Sciatic nerve (tissue), 2 donors: ENCODE measurements around the gene NR1I2. TPM values are rescaled to one million over a fixed set of nuclear protein-coding genes. Genes with fewer than 3 reads are reported as not detected.

Source experiments
- ATAC-seq: fragments of 200-7000 bp; cut with Tn5 transposase; one replicate; pipeline ENCODE4 v1.9.1; 2020; ENCODE audit warnings: mild to moderate bottlenecking, moderate library complexity
- DNase-seq: peaks from one replicate; pipeline ENCODE4 v3.0.0-alpha.2; 2020; ENCODE audit warnings: low spot score
- intact Hi-C: fragments of 100-400 bp; cut with DNase I; formaldehyde crosslinking; loops from one replicate; pipeline ENCODE4 v1.14.2; 2022
- total RNA-seq: library from RNA; stranded (reverse); fragmentation: NEBNext Ultra II Directional; extraction: Animal tissue kit (Norgen Biotek cat#: 25700); gene quantifications from one replicate; pipeline ENCODE4 v1.2.1, GENCODE V29; 2021
- donor health status: DM: no; HTN: no; CAD: no.
- donor health status: DM: no; HTN: no; CAD: no.

NR1I2 gene
- total RNA-seq, 1 donor from 2014 or later = not detected

- DNase-seq = no peak
- no peak for ATAC-seq
- intact Hi-C loops = no loop called here
Measured at GRCh38 chr3:119812491-119813058, 30.7 kb downstream of the NR1I2 start.

- ATAC-seq (peak; percentile 26), DNase-seq (no peak)
- intact Hi-C loops = no loop called here
Measured at GRCh38 chr3:119815716-119816115, 33.8 kb downstream of the NR1I2 start.

GRCh38 chr3:119817071-119817470 is 35.2 kb downstream of the NR1I2 start:
- intact Hi-C loops = no loop called here
- ATAC-seq (no peak), DNase-seq (no peak)

DNA sequence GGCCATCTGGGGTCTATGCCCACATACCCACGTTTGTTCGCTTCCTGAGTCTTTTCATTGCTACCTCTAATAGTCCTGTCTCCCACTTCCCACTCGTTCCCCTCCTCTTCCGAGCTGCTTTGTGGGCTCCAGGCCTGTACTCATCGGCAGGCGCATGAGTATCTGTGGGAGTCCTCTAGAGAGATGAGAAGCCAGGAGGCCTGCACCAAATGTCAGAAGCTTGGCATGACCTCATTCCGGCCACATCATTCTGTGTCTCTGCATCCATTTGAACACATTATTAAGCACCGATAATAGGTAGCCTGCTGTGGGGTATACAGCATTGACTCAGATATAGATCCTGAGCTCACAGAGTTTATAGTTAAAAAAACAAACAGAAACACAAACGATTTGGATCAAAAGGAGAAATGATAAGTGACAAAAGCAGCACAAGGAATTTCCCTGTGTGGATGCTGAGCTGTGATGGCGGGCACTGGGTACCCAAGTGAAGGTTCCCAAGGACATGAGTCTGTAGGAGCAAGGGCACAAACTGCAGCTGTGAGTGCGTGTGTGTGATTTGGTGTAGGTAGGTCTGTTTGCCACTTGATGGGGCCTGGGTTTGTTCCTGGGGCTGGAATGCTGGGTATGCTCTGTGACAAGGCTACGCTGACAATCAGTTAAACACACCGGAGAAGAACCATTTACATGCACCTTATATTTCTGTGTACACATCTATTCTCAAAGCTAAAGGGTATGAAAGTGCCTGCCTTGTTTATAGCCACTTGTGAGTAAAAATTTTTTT is 35.9 kb downstream of the NR1I2 start:
- no peak for ATAC-seq
- intact Hi-C loops = no loop called here
- DNase-seq = no peak

GRCh38 chr3:119818937-119819336 is 37.0 kb downstream of the NR1I2 start:
- no peak for ATAC-seq
- intact Hi-C loops = no loop called here
- DNase-seq = no peak

DNA sequence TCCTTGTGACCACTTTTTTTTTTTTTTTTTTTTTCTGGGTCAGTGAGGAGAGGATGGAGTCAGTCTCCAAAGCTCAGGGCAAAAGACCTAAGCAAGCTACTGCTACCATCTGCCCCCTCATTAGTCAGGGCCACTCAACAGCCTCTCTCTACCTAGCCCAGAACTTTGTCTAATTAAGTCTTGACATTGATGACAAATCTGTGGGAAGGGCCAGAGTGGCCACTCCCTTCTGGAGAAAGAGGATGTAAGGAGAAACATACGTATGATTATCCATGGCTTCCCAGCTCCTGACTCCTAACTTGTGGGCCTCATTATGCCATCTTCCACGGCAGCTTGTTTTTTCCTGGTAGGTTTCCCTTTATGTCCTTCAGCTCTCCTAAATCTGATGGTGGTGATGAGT is 37.9 kb downstream of the NR1I2 start:
- DNase-seq (no peak), ATAC-seq (no peak)
- intact Hi-C loops = no loop called here

DNA sequence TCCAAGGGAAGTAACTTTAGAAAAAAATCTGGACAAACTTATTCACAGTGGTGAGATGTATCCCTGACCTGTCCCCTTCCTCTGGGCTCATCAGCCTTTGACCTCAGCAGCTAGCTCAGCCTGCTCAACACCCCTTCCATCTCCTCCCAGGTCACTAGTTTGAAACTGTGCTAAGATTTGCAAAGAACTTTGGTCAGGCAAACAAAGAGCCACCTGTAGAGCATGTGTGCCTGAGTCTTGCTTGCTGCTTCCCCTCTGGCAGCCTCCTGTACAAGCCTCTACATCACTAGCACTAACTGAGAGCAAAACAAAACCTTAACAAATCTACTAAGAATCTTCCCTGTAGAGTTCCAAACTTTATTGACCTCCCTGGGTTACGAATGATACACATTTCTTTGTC is 43.9 kb downstream of the NR1I2 start:
- intact Hi-C loops = no loop called here
- no peak for DNase-seq
- ATAC-seq = no peak

DNA sequence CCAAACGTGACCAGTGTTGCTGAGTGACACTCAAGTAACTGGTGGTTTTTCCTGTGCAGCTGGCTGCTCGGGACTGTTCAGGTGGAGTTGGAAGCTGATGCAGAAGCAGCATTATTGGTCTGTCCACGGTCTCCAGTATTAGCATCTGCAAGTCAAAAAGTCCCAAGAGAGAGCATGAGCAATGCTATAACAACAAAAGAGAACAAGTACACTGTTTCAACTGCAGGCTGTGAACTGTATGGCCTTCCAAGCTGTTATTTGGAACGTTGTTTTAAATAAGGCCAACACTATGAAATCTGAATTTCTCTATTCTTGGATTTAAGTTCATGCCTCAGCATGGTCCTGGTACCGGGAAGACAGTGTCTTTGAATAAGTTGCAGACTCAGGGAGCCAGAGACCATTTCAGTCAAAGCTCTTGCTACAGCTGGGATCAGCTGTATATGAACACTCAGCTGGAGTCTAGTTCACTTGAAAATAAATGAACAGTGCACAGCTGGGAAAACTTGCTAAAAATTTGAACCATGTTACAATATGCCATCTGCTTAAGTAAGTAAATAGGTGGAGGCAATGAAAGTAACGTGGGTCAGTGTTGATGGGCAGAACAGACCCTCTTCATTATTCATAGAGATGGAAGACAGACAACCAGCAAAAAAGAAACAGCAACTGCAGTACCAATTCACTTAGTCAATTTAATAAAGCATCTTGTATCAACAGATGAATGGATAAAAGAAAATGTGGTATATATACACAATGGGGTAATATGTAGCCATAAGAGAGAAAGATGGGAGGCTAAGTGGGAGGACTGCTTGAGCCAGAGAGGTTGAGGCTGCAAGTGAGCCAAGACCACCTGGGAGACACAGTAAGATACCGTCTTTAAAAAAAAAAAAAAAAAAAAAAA is 45.1 kb downstream of the NR1I2 start:
- no peak for DNase-seq
- intact Hi-C loops = no loop called here
- peak; percentile 83 for ATAC-seq

DNA sequence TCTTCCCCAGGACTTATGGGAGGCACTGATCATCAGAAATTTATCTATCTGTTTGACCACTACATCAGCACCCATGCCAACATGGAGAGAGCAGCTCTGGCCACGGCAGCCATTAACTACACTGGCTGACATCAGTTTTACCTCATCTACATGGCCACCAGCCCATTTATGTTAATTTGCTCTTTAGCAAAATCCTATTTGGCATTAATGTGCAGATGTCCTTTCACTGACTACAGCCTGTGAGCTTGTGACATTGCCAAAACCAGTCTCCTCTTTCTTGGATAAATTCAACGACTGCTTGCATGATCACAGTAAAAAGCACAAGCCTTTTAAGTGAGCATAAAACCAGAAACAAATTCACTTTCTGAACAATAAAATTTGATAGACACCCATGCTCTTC is 47.5 kb downstream of the NR1I2 start:
- intact Hi-C loops = no loop called here
- no peak for ATAC-seq
- no peak for DNase-seq

GRCh38 chr3:119831022-119831421 is 49.1 kb downstream of the NR1I2 start:
- intact Hi-C loops = no loop called here
- DNase-seq (no peak), ATAC-seq (no peak)

DNA sequence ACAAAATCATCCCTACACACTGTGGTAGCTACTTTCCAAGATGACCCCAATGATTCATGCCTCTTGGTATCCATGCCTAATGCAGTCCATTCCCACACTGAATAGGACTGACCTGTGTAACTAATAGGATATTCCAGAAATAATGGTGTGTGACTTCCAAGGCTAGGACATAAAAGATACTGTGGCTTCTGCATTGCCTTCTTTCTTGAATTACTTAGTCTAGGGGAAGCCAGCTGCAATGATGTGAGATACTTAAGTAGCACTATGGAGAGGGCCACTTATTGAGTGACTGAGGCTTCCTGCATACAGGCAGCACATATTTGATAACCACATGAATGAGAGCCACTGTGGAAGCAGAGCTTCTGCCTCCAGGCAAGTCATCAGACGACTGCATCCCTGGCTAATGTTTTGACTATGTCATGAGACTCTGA is 50.1 kb downstream of the NR1I2 start:
- DNase-seq (no peak), ATAC-seq (no peak)
- intact Hi-C loops = no loop called here

DNA sequence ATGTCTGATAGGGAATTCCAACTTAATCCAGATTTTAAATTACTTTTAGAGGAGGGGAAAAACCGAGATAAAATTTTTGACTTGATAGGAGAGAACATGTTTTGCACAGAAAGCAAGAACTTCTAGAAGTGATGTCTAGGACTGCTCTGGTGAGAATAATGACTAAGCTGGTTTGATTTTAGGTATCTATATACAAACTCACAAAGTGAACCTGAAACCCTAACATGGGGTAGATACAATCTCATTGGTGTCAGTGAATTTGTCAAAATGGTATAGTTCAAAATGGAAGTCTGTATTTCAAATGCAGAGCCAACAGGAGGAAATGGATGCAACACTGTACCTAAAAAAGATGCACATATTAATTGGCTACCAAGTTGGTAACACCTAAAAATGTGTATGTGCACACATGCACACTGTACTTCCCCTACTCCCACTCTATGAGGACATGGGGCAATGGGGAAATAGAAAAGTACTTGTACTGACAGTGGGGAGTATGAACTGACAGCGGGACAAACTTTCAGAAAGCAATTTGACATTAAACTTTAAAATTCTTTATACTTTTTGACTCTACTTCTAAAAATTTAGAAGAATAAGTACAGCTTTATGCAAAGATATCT is 53.0 kb downstream of the NR1I2 start:
- intact Hi-C loops = no loop called here
- ATAC-seq (no peak), DNase-seq (no peak)

- intact Hi-C loops = no loop called here
- DNase-seq (no peak), ATAC-seq (no peak)
Measured at GRCh38 chr3:119835556-119835955, 53.7 kb downstream of the NR1I2 start.

DNA sequence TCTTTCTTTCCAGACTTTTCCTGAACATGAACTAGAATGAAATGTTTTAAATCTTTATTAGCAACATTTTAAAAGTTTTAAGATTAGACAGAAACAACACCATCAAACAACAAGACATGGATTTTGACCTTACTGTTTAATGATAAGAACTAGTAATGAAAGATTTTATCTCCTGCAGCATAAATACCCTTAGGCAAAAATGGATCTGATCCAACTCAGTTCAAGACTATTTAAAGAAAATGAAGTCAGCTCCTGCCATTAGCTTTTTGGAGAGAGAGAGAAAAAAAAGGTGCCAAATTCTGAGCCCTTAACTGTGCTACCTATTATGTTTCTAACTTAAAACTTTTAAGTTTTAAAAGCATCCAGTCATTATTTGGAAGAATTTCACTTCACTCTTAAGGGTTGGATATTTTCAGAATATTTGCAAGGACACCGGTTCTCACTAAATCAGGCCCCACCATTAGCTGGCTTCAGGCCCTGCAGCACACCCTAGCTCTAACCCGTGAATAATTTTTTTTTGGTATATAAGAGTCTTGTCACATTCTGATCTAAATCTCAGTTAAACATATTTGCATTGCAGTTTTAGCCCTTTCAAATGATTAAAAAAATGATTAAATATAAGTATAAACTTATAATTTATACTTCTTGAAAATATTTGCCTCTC is 60.0 kb downstream of the NR1I2 start:
- intact Hi-C loops = no loop called here
- ATAC-seq (no peak), DNase-seq (no peak)

- intact Hi-C loops = no loop called here
- ATAC-seq = no peak
Measured at GRCh38 chr3:119849126-119849525, 67.2 kb downstream of the NR1I2 start.

DNA sequence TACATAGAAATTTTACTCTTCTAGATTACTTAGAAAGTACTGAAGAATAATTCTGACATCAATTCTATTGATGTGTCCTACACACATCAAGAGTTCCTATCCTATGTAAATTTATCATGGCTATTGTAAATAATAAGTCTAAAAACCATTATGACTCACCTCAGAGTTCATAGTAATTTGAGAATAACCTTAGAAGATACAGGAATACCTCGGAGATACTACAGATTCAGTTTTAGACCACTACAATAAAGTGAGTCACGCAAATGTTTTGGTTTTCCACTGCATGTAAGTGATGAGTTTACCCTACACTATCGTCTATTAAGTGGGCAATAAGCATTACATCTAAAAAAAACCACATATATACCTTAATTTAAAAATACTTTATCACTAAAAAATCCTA is 74.8 kb downstream of the NR1I2 start:
- intact Hi-C loops = no loop called here
- ATAC-seq = no peak

More at GRCh38 chr3:119849126-119849525, 67.2 kb downstream of the NR1I2 start:
- DNase-seq = no peak

GRCh38 chr3:119858957-119859356 is 77.1 kb downstream of the NR1I2 start:
- intact Hi-C loops = no loop called here
- no peak for DNase-seq
- no peak for ATAC-seq

More for the DNA sequence above, 74.8 kb downstream of the NR1I2 start:
- no peak for DNase-seq

DNA sequence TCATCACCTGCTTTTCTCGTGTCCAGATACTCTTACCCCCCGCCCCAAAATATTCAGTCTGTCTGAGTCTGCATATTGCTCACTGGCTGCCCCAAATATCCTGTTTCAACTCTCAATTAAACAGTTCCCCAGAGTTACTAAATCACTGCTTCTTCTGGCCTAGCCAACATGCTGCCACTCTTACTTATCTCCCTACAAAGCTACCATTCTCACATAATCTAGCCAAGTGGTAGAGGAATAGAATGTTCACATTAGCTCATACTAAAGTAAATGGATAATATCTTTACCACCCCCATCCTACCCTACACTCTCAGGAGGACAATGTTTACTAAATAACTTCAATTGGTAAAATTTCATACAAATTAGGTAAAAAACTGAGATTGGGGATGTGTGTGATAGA is 77.8 kb downstream of the NR1I2 start:
- DNase-seq (no peak), ATAC-seq (no peak)
- intact Hi-C loops = no loop called here

DNA sequence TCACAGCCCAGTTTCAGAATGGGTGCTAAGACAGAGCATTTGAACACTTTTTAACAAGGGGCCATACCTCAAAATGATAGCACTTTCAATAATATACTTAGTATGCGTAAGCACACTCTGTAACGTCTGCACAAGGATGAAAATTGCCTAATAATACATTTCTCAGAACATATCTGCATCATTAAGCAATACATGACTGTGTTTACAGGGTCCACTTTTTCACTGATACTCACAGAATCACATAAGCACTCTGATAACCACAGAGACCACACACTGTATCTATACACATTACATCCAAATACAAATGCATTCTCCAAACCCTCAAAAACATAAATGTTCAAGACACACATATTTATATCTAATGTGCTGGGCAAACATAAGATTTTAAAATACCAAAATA is 79.8 kb downstream of the NR1I2 start:
- DNase-seq = no peak
- intact Hi-C loops = no loop called here
- no peak for ATAC-seq
